ENCODE results near the gene FAM210B. TPM values are rescaled to one million over a fixed set of nuclear protein-coding genes. Genes with fewer than 3 reads are reported as not detected.
A peak's percentile ranks its signal among the peaks of the same experiment; 100 is the strongest.

FAM210B gene
- total and polyA plus RNA-seq, 9 of the 15 experiments (the other 6 are each of a cell fraction or from before 2014, with no cell fraction given), result 12.1 to 87.3 (median 47.6) TPM

DNA sequence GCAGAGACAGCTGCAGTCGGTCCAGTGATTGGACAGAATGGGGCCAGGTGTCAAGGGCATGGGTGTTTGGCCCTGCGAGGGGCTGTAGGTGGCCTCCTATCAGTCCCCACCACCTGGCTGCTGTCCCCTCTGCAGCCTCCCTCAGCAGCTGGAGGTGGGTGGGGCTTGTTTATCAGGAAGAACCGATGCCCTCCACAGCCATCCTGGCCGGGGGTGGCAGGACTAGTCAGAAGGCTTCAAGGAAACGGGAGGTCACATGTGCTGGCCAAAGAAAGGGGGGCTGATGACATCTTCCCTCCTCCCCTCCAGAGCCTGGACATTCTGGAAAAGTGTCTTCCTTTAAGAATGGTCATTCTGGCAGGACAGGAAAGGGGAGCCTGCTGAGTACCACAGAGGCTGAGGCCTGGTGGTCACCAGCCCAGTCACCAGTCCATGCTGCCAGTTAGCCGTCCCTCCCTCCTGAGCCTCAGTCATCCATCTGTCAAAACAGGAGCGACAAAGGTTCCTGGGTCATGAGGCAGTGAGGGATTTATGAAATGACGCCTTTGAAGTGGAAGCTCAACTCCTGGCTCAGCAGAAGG is 4.1 kb downstream of the FAM210B start (continued):
- TF ChIP-seq GATA2 (CRISPR knock-in tag; IDR thresholded peaks at IDR 0.05), result peak; percentile 92
- TF ChIP-seq, protein P1, sequence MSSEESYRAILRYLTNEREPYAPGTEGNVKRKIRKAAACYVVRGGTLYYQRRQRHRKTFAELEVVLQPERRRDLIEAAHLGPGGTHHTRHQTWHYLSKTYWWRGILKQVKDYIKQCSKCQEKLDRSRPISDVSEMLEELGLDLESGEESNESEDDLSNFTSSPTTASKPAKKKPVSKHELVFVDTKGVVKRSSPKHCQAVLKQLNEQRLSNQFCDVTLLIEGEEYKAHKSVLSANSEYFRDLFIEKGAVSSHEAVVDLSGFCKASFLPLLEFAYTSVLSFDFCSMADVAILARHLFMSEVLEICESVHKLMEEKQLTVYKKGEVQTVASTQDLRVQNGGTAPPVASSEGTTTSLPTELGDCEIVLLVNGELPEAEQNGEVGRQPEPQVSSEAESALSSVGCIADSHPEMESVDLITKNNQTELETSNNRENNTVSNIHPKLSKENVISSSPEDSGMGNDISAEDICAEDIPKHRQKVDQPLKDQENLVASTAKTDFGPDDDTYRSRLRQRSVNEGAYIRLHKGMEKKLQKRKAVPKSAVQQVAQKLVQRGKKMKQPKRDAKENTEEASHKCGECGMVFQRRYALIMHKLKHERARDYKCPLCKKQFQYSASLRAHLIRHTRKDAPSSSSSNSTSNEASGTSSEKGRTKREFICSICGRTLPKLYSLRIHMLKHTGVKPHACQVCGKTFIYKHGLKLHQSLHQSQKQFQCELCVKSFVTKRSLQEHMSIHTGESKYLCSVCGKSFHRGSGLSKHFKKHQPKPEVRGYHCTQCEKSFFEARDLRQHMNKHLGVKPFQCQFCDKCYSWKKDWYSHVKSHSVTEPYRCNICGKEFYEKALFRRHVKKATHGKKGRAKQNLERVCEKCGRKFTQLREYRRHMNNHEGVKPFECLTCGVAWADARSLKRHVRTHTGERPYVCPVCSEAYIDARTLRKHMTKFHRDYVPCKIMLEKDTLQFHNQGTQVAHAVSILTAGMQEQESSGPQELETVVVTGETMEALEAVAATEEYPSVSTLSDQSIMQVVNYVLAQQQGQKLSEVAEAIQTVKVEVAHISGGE (CRISPR knock-in tag; IDR thresholded peaks at IDR 0.05), result peak in 1 of 3 experiments; percentile 78; a peak in 2 of 6 replicates
- TF ChIP-seq, protein P2, sequence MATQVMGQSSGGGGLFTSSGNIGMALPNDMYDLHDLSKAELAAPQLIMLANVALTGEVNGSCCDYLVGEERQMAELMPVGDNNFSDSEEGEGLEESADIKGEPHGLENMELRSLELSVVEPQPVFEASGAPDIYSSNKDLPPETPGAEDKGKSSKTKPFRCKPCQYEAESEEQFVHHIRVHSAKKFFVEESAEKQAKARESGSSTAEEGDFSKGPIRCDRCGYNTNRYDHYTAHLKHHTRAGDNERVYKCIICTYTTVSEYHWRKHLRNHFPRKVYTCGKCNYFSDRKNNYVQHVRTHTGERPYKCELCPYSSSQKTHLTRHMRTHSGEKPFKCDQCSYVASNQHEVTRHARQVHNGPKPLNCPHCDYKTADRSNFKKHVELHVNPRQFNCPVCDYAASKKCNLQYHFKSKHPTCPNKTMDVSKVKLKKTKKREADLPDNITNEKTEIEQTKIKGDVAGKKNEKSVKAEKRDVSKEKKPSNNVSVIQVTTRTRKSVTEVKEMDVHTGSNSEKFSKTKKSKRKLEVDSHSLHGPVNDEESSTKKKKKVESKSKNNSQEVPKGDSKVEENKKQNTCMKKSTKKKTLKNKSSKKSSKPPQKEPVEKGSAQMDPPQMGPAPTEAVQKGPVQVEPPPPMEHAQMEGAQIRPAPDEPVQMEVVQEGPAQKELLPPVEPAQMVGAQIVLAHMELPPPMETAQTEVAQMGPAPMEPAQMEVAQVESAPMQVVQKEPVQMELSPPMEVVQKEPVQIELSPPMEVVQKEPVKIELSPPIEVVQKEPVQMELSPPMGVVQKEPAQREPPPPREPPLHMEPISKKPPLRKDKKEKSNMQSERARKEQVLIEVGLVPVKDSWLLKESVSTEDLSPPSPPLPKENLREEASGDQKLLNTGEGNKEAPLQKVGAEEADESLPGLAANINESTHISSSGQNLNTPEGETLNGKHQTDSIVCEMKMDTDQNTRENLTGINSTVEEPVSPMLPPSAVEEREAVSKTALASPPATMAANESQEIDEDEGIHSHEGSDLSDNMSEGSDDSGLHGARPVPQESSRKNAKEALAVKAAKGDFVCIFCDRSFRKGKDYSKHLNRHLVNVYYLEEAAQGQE (IDR thresholded peaks at IDR 0.05; ENCODE audit: borderline replicate concordance), result peak; percentile 60; the same call in 1 of the 2 replicates
- TF ChIP-seq, protein P2 (CRISPR knock-in tag; IDR thresholded peaks at IDR 0.05; ENCODE audit: low read depth), result 0 out of 2 replicates have a peak, but pooled peaks have one; percentile 33
- TF ChIP-seq, protein P3, sequence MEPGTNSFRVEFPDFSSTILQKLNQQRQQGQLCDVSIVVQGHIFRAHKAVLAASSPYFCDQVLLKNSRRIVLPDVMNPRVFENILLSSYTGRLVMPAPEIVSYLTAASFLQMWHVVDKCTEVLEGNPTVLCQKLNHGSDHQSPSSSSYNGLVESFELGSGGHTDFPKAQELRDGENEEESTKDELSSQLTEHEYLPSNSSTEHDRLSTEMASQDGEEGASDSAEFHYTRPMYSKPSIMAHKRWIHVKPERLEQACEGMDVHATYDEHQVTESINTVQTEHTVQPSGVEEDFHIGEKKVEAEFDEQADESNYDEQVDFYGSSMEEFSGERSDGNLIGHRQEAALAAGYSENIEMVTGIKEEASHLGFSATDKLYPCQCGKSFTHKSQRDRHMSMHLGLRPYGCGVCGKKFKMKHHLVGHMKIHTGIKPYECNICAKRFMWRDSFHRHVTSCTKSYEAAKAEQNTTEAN (CRISPR knock-in tag; IDR thresholded peaks at IDR 0.05), result no peak
- TF ChIP-seq CTBP1 (IDR thresholded peaks at IDR 0.05; ENCODE audit: borderline replicate concordance), result peak; percentile 95
- TF ChIP-seq HDAC1 (IDR thresholded peaks at IDR 0.05), result peak; percentile 38 to 87; a peak in 2 of 4 replicates
- no peak for TF ChIP-seq ZKSCAN1 (IDR thresholded peaks at IDR 0.05; ENCODE audit: low read depth, low read length)
- no peak for TF ChIP-seq PTRF (tag; IDR thresholded peaks at IDR 0.05)
- TF ChIP-seq, protein P4, sequence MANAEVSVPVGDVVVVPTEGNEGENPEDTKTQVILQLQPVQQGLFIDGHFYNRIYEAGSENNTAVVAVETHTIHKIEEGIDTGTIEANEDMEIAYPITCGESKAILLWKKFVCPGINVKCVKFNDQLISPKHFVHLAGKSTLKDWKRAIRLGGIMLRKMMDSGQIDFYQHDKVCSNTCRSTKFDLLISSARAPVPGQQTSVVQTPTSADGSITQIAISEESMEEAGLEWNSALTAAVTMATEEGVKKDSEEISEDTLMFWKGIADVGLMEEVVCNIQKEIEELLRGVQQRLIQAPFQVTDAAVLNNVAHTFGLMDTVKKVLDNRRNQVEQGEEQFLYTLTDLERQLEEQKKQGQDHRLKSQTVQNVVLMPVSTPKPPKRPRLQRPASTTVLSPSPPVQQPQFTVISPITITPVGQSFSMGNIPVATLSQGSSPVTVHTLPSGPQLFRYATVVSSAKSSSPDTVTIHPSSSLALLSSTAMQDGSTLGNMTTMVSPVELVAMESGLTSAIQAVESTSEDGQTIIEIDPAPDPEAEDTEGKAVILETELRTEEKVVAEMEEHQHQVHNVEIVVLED (CRISPR knock-in tag; IDR thresholded peaks at IDR 0.05), result no peak
- no peak for TF ChIP-seq RFX7 (CRISPR knock-in tag; IDR thresholded peaks at IDR 0.05)
- TF ChIP-seq ILF3 (IDR thresholded peaks at IDR 0.05; ENCODE audit: borderline replicate concordance), result no peak
